Epithelial cell of proximal tubule (primary cell): ENCODE results near the gene UBE2N. TPM values are rescaled to one million over a fixed set of nuclear protein-coding genes. Genes with fewer than 3 reads are reported as not detected.

Source experiments
- DNase-seq: peaks from one replicate; pipeline ENCODE4 v3.0.0-alpha.2; 2011; ENCODE audit warnings: low read depth
- H3K4me3 ChIP-seq: 2 replicates; pipeline ENCODE4 v1.5.1; 2011; ENCODE audit warnings: low read depth, mild to moderate bottlenecking, low read length
- total RNA-seq: library from RNA; depleted of rRNA; stranded (reverse); fragments of >200 nt; gene quantifications from 2 replicates; pipeline ENCODE4 v1.2.3, GENCODE V29; 2015
- TF ChIP-seq, protein P1 (sequence below): conservative IDR thresholded peaks from 2 replicates; pipeline ENCODE4 v1.5.1; 2012; ENCODE audit warnings: low read depth, mild to moderate bottlenecking, low read length

Gene UBE2N
- 127 and 162 TPM in 2 replicates for total RNA-seq

DNA sequence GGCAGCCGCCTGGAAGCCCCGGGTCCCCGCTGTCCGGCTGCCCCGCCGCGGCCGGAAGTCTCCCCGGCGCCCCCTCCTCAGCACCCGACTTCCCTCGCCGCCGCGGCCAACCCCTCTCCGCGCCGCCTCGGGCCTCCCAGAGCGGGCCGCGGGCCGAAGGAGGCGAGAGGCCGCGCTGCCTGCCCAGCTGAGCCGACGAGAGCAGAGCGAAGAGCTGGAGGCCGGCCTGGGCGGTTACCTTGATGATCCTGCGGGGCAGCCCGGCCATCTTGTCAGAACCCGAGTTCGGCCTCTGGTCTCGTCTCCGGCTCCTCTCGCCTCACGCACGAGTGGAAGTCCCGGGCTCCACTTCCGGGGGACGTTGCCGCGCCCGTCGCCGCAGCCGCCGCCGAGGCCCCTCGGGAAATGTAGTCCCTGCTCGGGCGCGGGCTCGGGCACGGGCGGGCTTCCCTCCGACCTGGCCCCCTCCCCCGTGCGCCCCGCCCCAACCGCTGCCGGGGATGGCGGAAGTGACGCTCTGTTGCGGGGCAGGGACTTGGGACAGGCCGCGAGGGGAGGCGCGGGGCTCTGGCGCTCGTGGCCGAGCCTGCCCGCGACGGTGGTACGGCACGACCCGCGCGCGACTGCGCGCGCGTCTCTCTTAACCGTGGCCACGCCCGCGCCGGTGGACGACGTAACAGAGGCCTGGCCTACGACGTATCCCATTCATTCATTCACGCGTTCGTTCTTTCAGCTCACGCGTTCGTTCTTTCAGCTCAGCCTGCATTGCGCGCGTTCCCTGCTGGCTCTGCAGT is at the start of gene UBE2N:
Gene UBE2N (minus strand): TSS at position 331 of the 794 bp plus-strand sequence. CDS start 63 bp downstream, at position 268.
- TF ChIP-seq, protein P1, sequence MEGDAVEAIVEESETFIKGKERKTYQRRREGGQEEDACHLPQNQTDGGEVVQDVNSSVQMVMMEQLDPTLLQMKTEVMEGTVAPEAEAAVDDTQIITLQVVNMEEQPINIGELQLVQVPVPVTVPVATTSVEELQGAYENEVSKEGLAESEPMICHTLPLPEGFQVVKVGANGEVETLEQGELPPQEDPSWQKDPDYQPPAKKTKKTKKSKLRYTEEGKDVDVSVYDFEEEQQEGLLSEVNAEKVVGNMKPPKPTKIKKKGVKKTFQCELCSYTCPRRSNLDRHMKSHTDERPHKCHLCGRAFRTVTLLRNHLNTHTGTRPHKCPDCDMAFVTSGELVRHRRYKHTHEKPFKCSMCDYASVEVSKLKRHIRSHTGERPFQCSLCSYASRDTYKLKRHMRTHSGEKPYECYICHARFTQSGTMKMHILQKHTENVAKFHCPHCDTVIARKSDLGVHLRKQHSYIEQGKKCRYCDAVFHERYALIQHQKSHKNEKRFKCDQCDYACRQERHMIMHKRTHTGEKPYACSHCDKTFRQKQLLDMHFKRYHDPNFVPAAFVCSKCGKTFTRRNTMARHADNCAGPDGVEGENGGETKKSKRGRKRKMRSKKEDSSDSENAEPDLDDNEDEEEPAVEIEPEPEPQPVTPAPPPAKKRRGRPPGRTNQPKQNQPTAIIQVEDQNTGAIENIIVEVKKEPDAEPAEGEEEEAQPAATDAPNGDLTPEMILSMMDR: no peak
- peak within 1 kb of the TSS; percentile 84 for H3K4me3 ChIP-seq
- peak; percentile 48 for DNase-seq

DNA sequence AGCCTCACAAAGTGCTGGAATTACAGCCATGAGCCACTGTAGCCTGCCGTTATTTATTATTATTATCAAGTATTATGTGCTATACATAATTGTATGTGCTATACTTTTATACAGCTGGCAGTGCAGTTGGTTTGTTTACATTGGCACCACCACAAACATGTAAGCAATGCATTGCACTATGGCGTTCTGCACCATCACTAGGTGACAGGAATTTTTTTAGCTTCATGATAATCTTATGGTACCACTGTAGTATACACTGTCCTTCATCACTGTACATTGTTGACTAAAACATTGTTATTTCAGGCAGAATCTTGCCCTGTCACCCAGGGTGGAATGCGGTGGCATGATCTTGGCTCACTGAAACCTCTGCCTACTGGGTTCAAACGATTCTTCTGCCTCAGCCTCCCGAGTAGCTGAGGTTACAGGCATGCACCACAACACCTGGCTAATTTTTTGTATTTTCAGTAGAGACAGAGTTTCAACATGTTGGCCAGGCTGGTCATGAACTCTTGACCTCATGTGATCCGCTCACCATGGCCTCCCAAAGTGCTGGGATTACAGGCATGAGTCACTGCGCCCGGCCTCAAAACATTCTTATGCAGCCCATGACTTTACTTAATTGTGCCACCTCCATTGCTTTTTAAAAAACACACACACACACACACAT is 42.7 kb upstream of the UBE2N start:
- no peak for DNase-seq
- TF ChIP-seq, protein P1: no peak
- no peak overlapping the region for H3K4me3 ChIP-seq

DNA sequence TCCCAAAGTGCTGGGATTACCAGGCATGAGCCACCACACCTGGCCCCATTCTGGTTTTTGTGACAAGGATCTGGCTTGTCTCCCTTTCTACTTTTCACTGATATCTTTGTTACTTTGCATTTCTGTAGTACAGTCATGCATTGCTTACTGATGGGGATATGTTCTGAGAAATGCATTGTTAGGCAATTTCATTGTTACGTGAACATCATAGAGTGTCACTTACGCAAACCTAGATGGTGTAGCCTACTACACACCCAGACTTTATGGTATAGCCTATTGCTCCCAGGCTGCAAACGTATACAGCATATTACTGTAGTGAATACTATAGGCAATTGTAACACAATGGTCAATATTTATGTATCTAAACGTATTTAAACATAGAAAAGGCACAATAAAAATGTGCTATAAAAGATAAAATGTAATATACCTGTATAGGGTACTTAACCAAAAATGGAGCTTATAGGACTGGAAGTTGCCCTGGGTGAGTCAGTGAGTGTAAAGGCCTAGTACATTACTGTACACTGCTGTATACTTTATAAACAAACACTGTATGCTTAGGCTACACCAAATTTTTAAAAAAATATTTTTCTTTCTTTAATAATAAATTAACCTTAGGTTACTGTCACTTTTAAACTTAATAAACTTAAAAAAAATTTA is 41.5 kb upstream of the UBE2N start:
- DNase-seq: no peak
- no peak overlapping the region for H3K4me3 ChIP-seq
- TF ChIP-seq, protein P1: no peak

- H3K4me3 ChIP-seq: no peak overlapping the region
- TF ChIP-seq, protein P1: no peak
- DNase-seq: no peak
These were observed 41.0 kb upstream of the UBE2N start for GRCh38 chr12:93482721-93483120.

- no peak overlapping the region for H3K4me3 ChIP-seq
- DNase-seq: no peak
- TF ChIP-seq, protein P1: no peak
These were observed 34.8 kb upstream of the UBE2N start for GRCh38 chr12:93476555-93476954.

- TF ChIP-seq, protein P1: no peak
- DNase-seq: no peak
These were observed 27.6 kb upstream of the UBE2N start for GRCh38 chr12:93469386-93469785.

More at GRCh38 chr12:93469386-93469785, 27.6 kb upstream of the UBE2N start:
- H3K4me3 ChIP-seq: no peak overlapping the region
